Suprapubic skin (tissue), 4 donors: ENCODE measurements around the gene COX20. TPM values are rescaled to one million over a fixed set of nuclear protein-coding genes. Genes with fewer than 3 reads are reported as not detected.

Experiments used
- DNase-seq, 2 donors: peaks; one replicate each; pipeline ENCODE4 v3.0.0-alpha.2; 2019; ENCODE audit warnings: low spot score in 2 of 2
- H3K27ac ChIP-seq: fragments of 200-600 bp; sonication (generic); one replicate; pipeline ENCODE4 v1.5.1; 2019
- H3K27me3 ChIP-seq: fragments of 200-600 bp; sonication (generic); one replicate; pipeline ENCODE4 v1.5.1; 2019
- H3K36me3 ChIP-seq: fragments of 200-600 bp; sonication (generic); one replicate; pipeline ENCODE4 v1.5.1; 2019
- H3K4me1 ChIP-seq: fragments of 200-600 bp; sonication (generic); one replicate; pipeline ENCODE4 v1.5.1; 2019
- H3K4me3 ChIP-seq: fragments of 200-600 bp; sonication (generic); one replicate; pipeline ENCODE4 v1.5.1; 2019; ENCODE audit warnings: mild to moderate bottlenecking
- H3K9me3 ChIP-seq: fragments of 200-600 bp; sonication (generic); one replicate; pipeline ENCODE4 v1.5.1; 2019
- EP300 ChIP-seq: sonication (generic); formaldehyde crosslinking; IDR thresholded peaks from one replicate; pipeline ENCODE4 v1.6.1; 2017; ENCODE audit warnings: antibody characterized with exemption
- POLR2A ChIP-seq, 2 donors: fragments of 450-650 bp; IDR thresholded peaks; one replicate each; pipeline ENCODE4 v1.6.1; 2017; ENCODE audit warnings: antibody characterized with exemption in 2 of 2, mild to moderate bottlenecking in 2 of 2, moderate library complexity in 2 of 2
- POLR2AphosphoS5 ChIP-seq, 3 donors: sonication (generic); formaldehyde crosslinking; IDR thresholded peaks; one replicate each; pipeline ENCODE4 v1.6.1; 2017; ENCODE audit warnings: antibody characterized with exemption in 3 of 3
- WGBS: methylation state at CpG from one replicate; pipeline ENCODE4 v1.1.5; 2018; 5-methylcytosine and 5-hydroxymethylcytosine counted together
- total RNA-seq, 4 donors: library from RNA; depleted of rRNA; stranded (reverse); fragments of >200 nt; gene quantifications; one replicate each; pipeline ENCODE4 v1.1.0, GENCODE V29; 2016
- TF ChIP-seq, protein P1 (sequence below), 2 donors: fragments of 200-600 bp in 1 of 2; fragments of 450-650 bp in 1 of 2; sonication (generic) in 1 of 2; IDR thresholded peaks; one replicate each; pipeline ENCODE4 v1.5.1; 2016 to 2019; ENCODE audit warnings: antibody characterized with exemption in 2 of 2, mild to moderate bottlenecking in 1 of 2, moderate library complexity in 1 of 2

COX20 gene
- total RNA-seq, 4 donors from 2014 or later: 19.4 to 30.3 (median 25.3) TPM

- WGBS: 77% methylated on average over 7 of the region's 7 CpGs
- H3K27ac ChIP-seq: no peak overlapping the region
- peaks cover 52% of the 10 kb centered on the region for H3K4me1 ChIP-seq
- H3K4me3 ChIP-seq: no peak overlapping the region
- H3K36me3 ChIP-seq: peaks cover 95% of the 10 kb centered on the region
- DNase-seq: no peak
- H3K9me3 ChIP-seq: no peaks in the 10 kb centered on the region
- no peaks in the 10 kb centered on the region for H3K27me3 ChIP-seq
- TF ChIP-seq POLR2A (IDR thresholded peaks at IDR 0.05) (no peak), EP300 (no peak), POLR2AphosphoS5 (IDR thresholded peaks at IDR 0.05) (no peak)
- TF ChIP-seq, protein P1, sequence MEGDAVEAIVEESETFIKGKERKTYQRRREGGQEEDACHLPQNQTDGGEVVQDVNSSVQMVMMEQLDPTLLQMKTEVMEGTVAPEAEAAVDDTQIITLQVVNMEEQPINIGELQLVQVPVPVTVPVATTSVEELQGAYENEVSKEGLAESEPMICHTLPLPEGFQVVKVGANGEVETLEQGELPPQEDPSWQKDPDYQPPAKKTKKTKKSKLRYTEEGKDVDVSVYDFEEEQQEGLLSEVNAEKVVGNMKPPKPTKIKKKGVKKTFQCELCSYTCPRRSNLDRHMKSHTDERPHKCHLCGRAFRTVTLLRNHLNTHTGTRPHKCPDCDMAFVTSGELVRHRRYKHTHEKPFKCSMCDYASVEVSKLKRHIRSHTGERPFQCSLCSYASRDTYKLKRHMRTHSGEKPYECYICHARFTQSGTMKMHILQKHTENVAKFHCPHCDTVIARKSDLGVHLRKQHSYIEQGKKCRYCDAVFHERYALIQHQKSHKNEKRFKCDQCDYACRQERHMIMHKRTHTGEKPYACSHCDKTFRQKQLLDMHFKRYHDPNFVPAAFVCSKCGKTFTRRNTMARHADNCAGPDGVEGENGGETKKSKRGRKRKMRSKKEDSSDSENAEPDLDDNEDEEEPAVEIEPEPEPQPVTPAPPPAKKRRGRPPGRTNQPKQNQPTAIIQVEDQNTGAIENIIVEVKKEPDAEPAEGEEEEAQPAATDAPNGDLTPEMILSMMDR (IDR thresholded peaks at IDR 0.05): no peak
Observed at GRCh38 chr1:244854865-244855578, 19.6 kb downstream of the COX20 start.

DNA sequence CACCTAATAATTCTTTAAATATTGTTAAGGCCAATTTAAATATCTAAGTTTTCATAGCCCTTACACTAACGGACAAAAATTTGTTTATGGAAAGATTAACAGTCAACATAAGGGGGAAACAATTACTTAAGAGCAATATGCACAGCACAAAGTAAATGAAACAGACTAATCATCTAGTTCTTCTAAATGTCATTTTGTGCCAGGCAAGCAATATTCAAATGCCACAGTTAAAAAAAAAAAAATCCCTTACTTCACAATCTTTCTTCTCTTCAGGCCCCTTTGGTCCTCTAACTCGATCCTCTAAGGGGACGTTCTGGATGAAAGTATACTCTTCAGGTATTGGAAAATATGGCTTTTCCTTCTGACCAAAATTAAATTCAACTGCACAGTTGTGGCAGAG, 22.3 kb downstream of the COX20 start:
- Histone ChIP-seq H3K4me3 (no peak overlapping the region), H3K4me1 (peaks cover 72% of the 10 kb centered on the region), H3K36me3 (peaks cover 71% of the 10 kb centered on the region), H3K27ac (no peak overlapping the region), H3K9me3 (no peaks in the 10 kb centered on the region), H3K27me3 (no peaks in the 10 kb centered on the region)
- no peak for DNase-seq
- no peak for TF ChIP-seq POLR2A (IDR thresholded peaks at IDR 0.05)
- no peak for TF ChIP-seq POLR2AphosphoS5 (IDR thresholded peaks at IDR 0.05)
- TF ChIP-seq EP300: no peak
- TF ChIP-seq, protein P1 (IDR thresholded peaks at IDR 0.05): no peak
- WGBS: 67% methylated on average over 3 of the region's 3 CpGs

GRCh38 chr1:244858357-244858756, 22.9 kb downstream of the COX20 start:
- WGBS: 76% methylated on average over 1 of the region's 1 CpG
- Histone ChIP-seq H3K4me3 (no peak overlapping the region), H3K27ac (no peak overlapping the region), H3K9me3 (no peaks in the 10 kb centered on the region), H3K4me1 (peaks cover 72% of the 10 kb centered on the region), H3K36me3 (peaks cover 65% of the 10 kb centered on the region), H3K27me3 (no peaks in the 10 kb centered on the region)
- DNase-seq: no peak
- TF ChIP-seq POLR2A (IDR thresholded peaks at IDR 0.05): no peak
- TF ChIP-seq, protein P1 (IDR thresholded peaks at IDR 0.05): no peak
- TF ChIP-seq POLR2AphosphoS5 (IDR thresholded peaks at IDR 0.05): no peak
- no peak for TF ChIP-seq EP300

DNA sequence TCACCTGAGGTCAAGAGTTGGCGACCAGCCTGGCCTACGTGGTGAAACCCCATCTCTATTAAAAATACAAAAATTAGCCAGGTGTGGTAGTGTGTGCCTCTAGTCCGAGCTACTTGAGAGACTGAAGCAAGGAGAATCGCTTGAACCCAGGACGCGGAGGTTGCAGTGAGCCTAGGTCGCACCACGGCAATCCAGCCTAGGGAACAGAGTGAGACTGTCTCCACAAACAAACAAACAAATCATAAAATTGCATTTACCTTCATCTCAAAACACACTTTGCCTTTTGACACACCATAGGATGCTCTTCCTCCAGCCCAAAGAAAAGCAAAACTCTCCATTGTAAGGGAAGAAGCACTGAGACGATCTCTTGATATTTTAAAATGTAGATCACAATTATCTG, 24.6 kb downstream of the COX20 start:
- 52% methylated on average over 9 of the region's 9 CpGs for WGBS
- Histone ChIP-seq H3K4me1 (peaks cover 60% of the 10 kb centered on the region), H3K27ac (no peak overlapping the region), H3K4me3 (peak overlapping the region; percentile 98), H3K9me3 (no peaks in the 10 kb centered on the region), H3K36me3 (peaks cover 48% of the 10 kb centered on the region), H3K27me3 (no peaks in the 10 kb centered on the region)
- no peak for TF ChIP-seq EP300
- TF ChIP-seq, protein P1 (IDR thresholded peaks at IDR 0.05): no peak
- no peak for TF ChIP-seq POLR2A (IDR thresholded peaks at IDR 0.05)
- TF ChIP-seq POLR2AphosphoS5 (IDR thresholded peaks at IDR 0.05): no peak
- no peak for DNase-seq

DNA sequence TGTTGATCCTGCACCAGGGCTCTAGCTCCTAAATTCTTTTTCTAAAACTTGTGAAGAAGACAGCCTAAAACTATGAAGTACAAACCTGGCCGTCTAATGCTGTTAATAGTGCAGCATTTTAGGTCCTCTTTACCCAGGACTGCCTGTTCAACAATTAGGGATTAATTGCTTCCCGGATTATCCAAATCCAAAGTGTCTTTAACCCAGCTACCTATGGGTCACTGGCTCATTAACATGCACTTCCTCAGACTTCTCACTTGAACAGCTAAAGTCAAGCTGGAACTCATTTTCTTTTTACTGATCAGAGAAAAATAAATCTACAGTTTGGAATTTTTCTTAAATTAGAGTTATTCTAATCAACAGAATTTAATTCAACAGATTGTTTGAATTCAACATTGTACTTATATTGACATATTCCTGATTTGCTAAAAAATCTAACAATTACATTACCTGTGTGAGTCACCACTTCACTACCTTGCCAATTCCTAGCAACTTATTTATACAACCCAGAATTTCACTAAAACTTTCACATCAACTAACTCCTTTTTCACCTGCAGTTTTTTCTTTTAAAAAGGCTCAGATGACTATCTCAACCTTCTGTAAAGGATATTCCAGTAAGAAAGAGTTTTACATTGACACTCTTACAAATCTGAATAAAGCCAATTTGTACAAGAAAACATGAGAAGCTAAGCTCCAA, 25.6 kb downstream of the COX20 start:
- TF ChIP-seq POLR2AphosphoS5 (IDR thresholded peaks at IDR 0.05) (no peak), POLR2A (IDR thresholded peaks at IDR 0.05) (no peak), EP300 (no peak)
- TF ChIP-seq, protein P1 (IDR thresholded peaks at IDR 0.05): no peak
- 0% methylated on average over 2 of the region's 2 CpGs for WGBS
- H3K9me3 ChIP-seq: no peaks in the 10 kb centered on the region
- H3K27ac ChIP-seq: no peak overlapping the region
- H3K4me3 ChIP-seq: peak overlapping the region; percentile 98
- no peaks in the 10 kb centered on the region for H3K27me3 ChIP-seq
- peaks cover 38% of the 10 kb centered on the region for H3K36me3 ChIP-seq
- peaks cover 62% of the 10 kb centered on the region for H3K4me1 ChIP-seq
- no peak for DNase-seq
